Trophoblast cell (in vitro differentiated cells and primary cell): Measurements from ENCODE around the gene SLC25A40.

Experiments
- DNase-seq, 2 donors: peaks; one replicate each; pipeline ENCODE4 v3.0.0-alpha.2; 2016
- H2AFZ ChIP-seq: 2 replicates; pipeline ENCODE4 v1.6.1; 2013; ENCODE audit warnings: low read length, moderate library complexity, mild to moderate bottlenecking; ENCODE audit not compliant: insufficient read depth, poor library complexity
- H2AK5ac ChIP-seq: 2 replicates; pipeline ENCODE4 v1.6.1; 2013; ENCODE audit warnings: mild to moderate bottlenecking, low read length
- H2BK120ac ChIP-seq: 2 replicates; pipeline ENCODE4 v1.6.1; 2013; ENCODE audit warnings: low read length, mild to moderate bottlenecking, moderate library complexity; ENCODE audit not compliant: insufficient read depth, poor library complexity
- H2BK12ac ChIP-seq: 2 replicates; pipeline ENCODE4 v1.6.1; 2013; ENCODE audit warnings: mild to moderate bottlenecking, low read length, moderate library complexity
- H2BK5ac ChIP-seq: 2 replicates; pipeline ENCODE4 v1.6.1; 2013; ENCODE audit warnings: low read length, low read depth, moderate library complexity, mild to moderate bottlenecking; ENCODE audit not compliant: poor library complexity
- H3K14ac ChIP-seq: 2 replicates; pipeline ENCODE4 v1.6.1; 2013; ENCODE audit warnings: mild to moderate bottlenecking, low read length
- H3K18ac ChIP-seq: 2 replicates; pipeline ENCODE4 v1.6.1; 2013; ENCODE audit warnings: mild to moderate bottlenecking, low read length
- H3K23ac ChIP-seq: 2 replicates; pipeline ENCODE4 v1.6.1; 2013; ENCODE audit warnings: low read length
- H3K27ac ChIP-seq: 2 replicates; pipeline ENCODE4 v1.5.1; 2013; ENCODE audit warnings: low read depth, mild to moderate bottlenecking, inconsistent platforms, low read length, moderate library complexity
- H3K27me3 ChIP-seq: 2 replicates; pipeline ENCODE4 v1.6.1; 2013; ENCODE audit warnings: inconsistent platforms, mild to moderate bottlenecking, low read length, moderate library complexity; ENCODE audit not compliant: insufficient read depth
- H3K36me3 ChIP-seq, 2 experiments: 1 replicate in 1 of 2; 2 replicates in 1 of 2; pipeline ENCODE4 v1.6.1; 2013; ENCODE audit warnings: low read length in 2 of 2, mild to moderate bottlenecking in 2 of 2, moderate library complexity in 1 of 2; ENCODE audit not compliant: insufficient read depth in 2 of 2, control insufficient read depth in 1 of 2
- H3K4ac ChIP-seq: 2 replicates; pipeline ENCODE4 v1.6.1; 2013; ENCODE audit warnings: low read depth, mild to moderate bottlenecking, low read length, moderate library complexity
- H3K4me1 ChIP-seq, 2 experiments: 1 replicate in 1 of 2; 2 replicates in 1 of 2; pipeline ENCODE4 v1.6.1; 2013; ENCODE audit warnings: low read length in 2 of 2, mild to moderate bottlenecking in 2 of 2, moderate library complexity in 1 of 2; ENCODE audit not compliant: insufficient read depth in 2 of 2, control insufficient read depth in 1 of 2
- H3K4me2 ChIP-seq: 2 replicates; pipeline ENCODE4 v1.6.1; 2013; ENCODE audit warnings: inconsistent platforms, mild to moderate bottlenecking, low read length, moderate library complexity
- H3K4me3 ChIP-seq: 2 replicates; pipeline ENCODE4 v1.5.1; 2013; ENCODE audit warnings: mild to moderate bottlenecking, low read depth, low read length, inconsistent platforms
- H3K79me1 ChIP-seq: one replicate; pipeline ENCODE4 v1.6.1; 2013; ENCODE audit warnings: low read length
- H3K79me2 ChIP-seq: 2 replicates; pipeline ENCODE4 v1.6.1; 2013; ENCODE audit warnings: low read length, mild to moderate bottlenecking; ENCODE audit not compliant: control insufficient read depth, insufficient read depth, poor library complexity
- H3K9ac ChIP-seq: 2 replicates; pipeline ENCODE4 v1.6.1; 2013; ENCODE audit warnings: mild to moderate bottlenecking, low read length
- H3K9me3 ChIP-seq: 2 replicates; pipeline ENCODE4 v1.6.1; 2013; ENCODE audit warnings: low read depth, mild to moderate bottlenecking, control low read depth, inconsistent platforms, low read length; ENCODE audit not compliant: insufficient read depth
- H4K12ac ChIP-seq: 2 replicates; pipeline ENCODE4 v1.6.1; 2013; ENCODE audit warnings: low read depth, mild to moderate bottlenecking, low read length, moderate library complexity
- H4K8ac ChIP-seq: 2 replicates; pipeline ENCODE4 v1.6.1; 2013; ENCODE audit warnings: low read depth, mild to moderate bottlenecking, low read length, moderate library complexity
- H4K91ac ChIP-seq: one replicate; pipeline ENCODE4 v1.6.1; 2013; ENCODE audit warnings: low read depth, mild to moderate bottlenecking, low read length, moderate library complexity
- WGBS: extraction: QIAGEN DNeasy Blood & Tissue Kit; methylation state at CpG from one replicate; pipeline ENCODE4 v1.1.7; 2013; ENCODE audit warnings: missing lambda C conversion rate; ENCODE audit not compliant: insufficient read length, insufficient coverage; ENCODE audit errors: extremely low coverage; 5-methylcytosine and 5-hydroxymethylcytosine counted together

Gene SLC25A40

GRCh38 chr7:87882151-87882937, 6.2 kb upstream of the SLC25A40 start:
- Histone ChIP-seq H2BK12ac (no peak overlapping the region), H3K79me2 (peaks cover 3% of the 10 kb centered on the region), H3K9me3 (no peaks in the 10 kb centered on the region), H4K12ac (no peak overlapping the region), H3K23ac (no peak overlapping the region), H3K4ac (no peak overlapping the region), H4K91ac (no peak overlapping the region), H2BK120ac (no peak overlapping the region), H3K18ac (no peak overlapping the region), H3K36me3 (peaks cover 2 to 3% of the 10 kb centered on the region in 2 experiments), H2AK5ac (no peak overlapping the region), H3K9ac (no peak overlapping the region), H3K27ac (no peak overlapping the region), H2AFZ (no peak overlapping the region), H4K8ac (no peak overlapping the region), H3K4me1 (no peaks in the 10 kb centered on the region), H3K79me1 (no peaks in the 10 kb centered on the region), H2BK5ac (no peak overlapping the region), H3K14ac (no peak overlapping the region), H3K4me2 (no peak overlapping the region), H3K27me3 (no peaks in the 10 kb centered on the region), H3K4me3 (no peak overlapping the region)
- no peak for DNase-seq
- WGBS: no CpG with 5 or more reads among the region's 4 CpGs

DNA sequence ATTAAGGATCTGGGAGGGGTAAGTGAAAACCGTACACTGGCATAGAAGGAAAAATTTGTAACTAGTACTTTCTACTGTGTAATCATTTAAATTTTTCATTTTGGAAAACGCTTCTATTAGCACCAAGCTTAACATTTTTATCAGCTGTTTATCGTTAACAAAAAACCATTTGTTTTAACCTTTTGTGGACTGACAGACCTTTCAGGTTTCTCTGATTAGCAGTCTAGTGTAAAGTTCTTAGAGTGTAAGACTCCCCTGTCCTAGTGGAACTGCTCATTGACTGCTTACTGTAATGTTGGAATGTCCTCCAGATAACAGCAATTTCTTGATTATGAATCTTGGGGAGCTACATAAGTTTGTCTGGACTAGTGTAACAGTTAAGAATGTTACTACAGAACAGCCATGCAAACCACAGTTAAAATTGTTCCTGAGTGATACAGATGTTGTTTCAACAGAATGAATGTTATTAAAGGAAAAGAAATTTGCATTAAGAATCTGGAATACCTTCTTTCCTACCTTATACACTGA, 2.1 kb upstream of the SLC25A40 start:
- Histone ChIP-seq H2AFZ (no peak overlapping the region), H4K91ac (no peak overlapping the region), H3K27ac (no peak overlapping the region), H3K23ac (no peak overlapping the region), H3K27me3 (no peaks in the 10 kb centered on the region), H4K12ac (no peak overlapping the region), H3K4ac (no peak overlapping the region), H3K18ac (no peak overlapping the region), H3K14ac (no peak overlapping the region), H2BK120ac (no peak overlapping the region), H3K9ac (no peak overlapping the region), H3K79me2 (peaks cover 10% of the 10 kb centered on the region), H2AK5ac (no peak overlapping the region), H2BK5ac (no peak overlapping the region), H3K36me3 (peaks cover 0 to 3% of the 10 kb centered on the region in 2 experiments), H4K8ac (no peak overlapping the region), H3K4me1 (no peaks in the 10 kb centered on the region), H3K79me1 (peaks cover 12% of the 10 kb centered on the region), H2BK12ac (no peak overlapping the region), H3K4me3 (no peak overlapping the region), H3K9me3 (no peaks in the 10 kb centered on the region), H3K4me2 (no peak overlapping the region)
- no CpG with 5 or more reads among the region's 3 CpGs for WGBS
- no peak for DNase-seq

DNA sequence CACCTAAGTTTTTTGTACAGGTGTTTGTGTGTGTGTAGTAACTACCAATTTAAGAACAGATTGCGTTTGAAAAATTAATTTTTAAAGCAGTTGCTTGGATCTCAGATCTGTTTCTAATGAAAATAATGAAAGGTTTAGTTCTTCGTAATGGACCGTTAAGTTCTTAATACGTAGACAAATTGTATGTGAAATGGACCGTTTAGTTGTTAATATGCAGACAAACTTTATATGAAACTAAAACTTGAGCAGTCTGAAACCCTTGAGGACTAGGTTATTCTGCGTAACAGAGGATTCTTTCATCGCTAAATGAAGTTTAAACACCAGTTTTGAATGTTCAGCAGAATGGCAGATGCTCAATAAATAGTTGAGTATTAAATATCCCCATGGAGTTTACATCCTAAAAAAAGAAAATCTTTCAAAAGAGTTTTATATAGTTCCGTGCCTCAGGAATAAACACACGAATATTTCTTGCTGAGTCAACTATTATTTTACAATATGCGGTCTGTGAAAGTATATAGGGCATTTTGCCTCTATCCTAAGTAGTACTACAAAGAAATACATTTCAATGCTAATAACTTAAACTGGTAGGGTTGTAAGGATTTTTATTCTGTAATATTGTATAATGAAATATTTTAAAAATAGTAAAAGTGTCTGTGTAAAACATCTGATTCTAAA, 1.3 kb upstream of the SLC25A40 start:
- H3K27me3 ChIP-seq: no peaks in the 10 kb centered on the region
- H2BK5ac ChIP-seq: no peak overlapping the region
- H3K9me3 ChIP-seq: no peaks in the 10 kb centered on the region
- H2AK5ac ChIP-seq: no peak overlapping the region
- no peak overlapping the region for H2BK12ac ChIP-seq
- H3K18ac ChIP-seq: no peak overlapping the region
- peaks cover 12% of the 10 kb centered on the region for H3K79me1 ChIP-seq
- no peak overlapping the region for H3K4ac ChIP-seq
- WGBS: no CpG with 5 or more reads among the region's 10 CpGs
- H3K4me2 ChIP-seq: peak overlapping the region; percentile 70
- H3K14ac ChIP-seq: no peak overlapping the region
- no peak overlapping the region for H4K12ac ChIP-seq
- DNase-seq: no peak
- no peak overlapping the region for H4K8ac ChIP-seq
- peaks cover 0 to 3% of the 10 kb centered on the region in 2 experiments for H3K36me3 ChIP-seq
- peaks cover 10% of the 10 kb centered on the region for H3K79me2 ChIP-seq
- H3K23ac ChIP-seq: no peak overlapping the region
- no peak overlapping the region for H3K9ac ChIP-seq
- H4K91ac ChIP-seq: no peak overlapping the region
- no peak overlapping the region for H3K4me3 ChIP-seq
- no peak overlapping the region for H2BK120ac ChIP-seq
- H3K27ac ChIP-seq: no peak overlapping the region
- H2AFZ ChIP-seq: no peak overlapping the region
- no peaks in the 10 kb centered on the region for H3K4me1 ChIP-seq

- Histone ChIP-seq H4K8ac (peak overlapping the region; percentile 66), H3K23ac (no peak overlapping the region), H3K4me2 (peak overlapping the region; percentile 70), H3K4ac (peak overlapping the region; percentile 16), H4K91ac (peak overlapping the region; percentile 69), H2BK120ac (peak overlapping the region; percentile 48), H3K36me3 (peaks cover 0 to 3% of the 10 kb centered on the region in 2 experiments), H3K27me3 (no peaks in the 10 kb centered on the region), H2BK12ac (no peak overlapping the region), H3K18ac (peak overlapping the region; percentile 32), H4K12ac (peak overlapping the region; percentile 67), H3K4me1 (no peaks in the 10 kb centered on the region), H3K79me2 (peaks cover 10% of the 10 kb centered on the region), H3K14ac (peak overlapping the region; percentile 1), H3K27ac (peak overlapping the region; percentile 97), H2AK5ac (no peak overlapping the region), H2AFZ (peak overlapping the region; percentile 38), H3K9ac (peak overlapping the region; percentile 91), H3K4me3 (peak overlapping the region; percentile 82), H3K79me1 (peaks cover 12% of the 10 kb centered on the region), H3K9me3 (no peaks in the 10 kb centered on the region), H2BK5ac (peak overlapping the region; percentile 61)
- WGBS: no CpG with 5 or more reads among the region's 27 CpGs
- DNase-seq: peak; percentile 56 to 65
These were observed 692 bp upstream of the SLC25A40 start for GRCh38 chr7:87876869-87877234.
